ENCODE measurements around the gene KBTBD7.

The KBTBD7 gene

DNA sequence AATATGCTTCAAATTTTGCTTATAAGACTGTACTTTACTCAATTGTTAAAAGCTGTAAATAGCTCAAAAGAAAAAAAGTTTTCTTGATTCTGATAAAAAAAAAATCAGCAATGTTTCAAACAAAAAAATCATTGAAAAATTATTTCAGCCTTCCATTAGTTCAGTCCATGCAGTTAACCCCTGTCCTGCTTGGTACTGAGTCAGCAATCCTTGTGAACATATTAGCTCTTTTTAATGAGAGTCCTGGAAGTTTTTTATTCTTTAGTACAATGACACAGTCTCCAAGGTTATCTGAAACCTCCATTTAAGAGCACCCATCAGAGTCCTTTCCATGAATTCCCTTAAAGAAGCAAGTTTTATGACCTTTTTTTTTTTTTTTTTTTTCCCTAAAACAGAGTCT lies 40.3 kb downstream of the KBTBD7 start:
- Histone ChIP-seq H3K9me3 (ENCODE audit: control insufficient read depth, insufficient read depth, low read length) (peaks cover 24% of the 10 kb centered on the region; the same call in 1 of the 2 replicates), H3K4me1 (ENCODE audit: control insufficient read depth, low read length) (no peaks in the 10 kb centered on the region), H3K4me3 (ENCODE audit: low read length) (no peak overlapping the region), H3K27ac (ENCODE audit: low read depth, low read length) (no peak overlapping the region), H3K4me2 (ENCODE audit: low read length) (no peak overlapping the region), H3F3A (ENCODE audit: control insufficient read depth, insufficient read depth) (no peaks in the 10 kb centered on the region), H3K79me2 (ENCODE audit: control insufficient read depth, low read length) (no peaks in the 10 kb centered on the region), H3K9me2 (replicated peaks; ENCODE audit: control insufficient read depth, low read length) (no peaks in the 10 kb centered on the region), H3K27me3 (ENCODE audit: control insufficient read depth, low read length) (no peaks in the 10 kb centered on the region), H4K20me1 (ENCODE audit: control insufficient read depth, insufficient read depth, low read depth, low read length) (no peaks in the 10 kb centered on the region), H3K36me3 (ENCODE audit: control insufficient read depth, low read length) (no peaks in the 10 kb centered on the region)
- TF ChIP-seq EZH2phosphoT487 (IDR thresholded peaks at IDR 0.05; ENCODE audit: borderline replicate concordance, low read length) = no peak
- TF ChIP-seq, protein P1, sequence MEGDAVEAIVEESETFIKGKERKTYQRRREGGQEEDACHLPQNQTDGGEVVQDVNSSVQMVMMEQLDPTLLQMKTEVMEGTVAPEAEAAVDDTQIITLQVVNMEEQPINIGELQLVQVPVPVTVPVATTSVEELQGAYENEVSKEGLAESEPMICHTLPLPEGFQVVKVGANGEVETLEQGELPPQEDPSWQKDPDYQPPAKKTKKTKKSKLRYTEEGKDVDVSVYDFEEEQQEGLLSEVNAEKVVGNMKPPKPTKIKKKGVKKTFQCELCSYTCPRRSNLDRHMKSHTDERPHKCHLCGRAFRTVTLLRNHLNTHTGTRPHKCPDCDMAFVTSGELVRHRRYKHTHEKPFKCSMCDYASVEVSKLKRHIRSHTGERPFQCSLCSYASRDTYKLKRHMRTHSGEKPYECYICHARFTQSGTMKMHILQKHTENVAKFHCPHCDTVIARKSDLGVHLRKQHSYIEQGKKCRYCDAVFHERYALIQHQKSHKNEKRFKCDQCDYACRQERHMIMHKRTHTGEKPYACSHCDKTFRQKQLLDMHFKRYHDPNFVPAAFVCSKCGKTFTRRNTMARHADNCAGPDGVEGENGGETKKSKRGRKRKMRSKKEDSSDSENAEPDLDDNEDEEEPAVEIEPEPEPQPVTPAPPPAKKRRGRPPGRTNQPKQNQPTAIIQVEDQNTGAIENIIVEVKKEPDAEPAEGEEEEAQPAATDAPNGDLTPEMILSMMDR (IDR thresholded peaks at IDR 0.05; ENCODE audit: low read depth, low read length, poor library complexity, severe bottlenecking) = no peak

DNA sequence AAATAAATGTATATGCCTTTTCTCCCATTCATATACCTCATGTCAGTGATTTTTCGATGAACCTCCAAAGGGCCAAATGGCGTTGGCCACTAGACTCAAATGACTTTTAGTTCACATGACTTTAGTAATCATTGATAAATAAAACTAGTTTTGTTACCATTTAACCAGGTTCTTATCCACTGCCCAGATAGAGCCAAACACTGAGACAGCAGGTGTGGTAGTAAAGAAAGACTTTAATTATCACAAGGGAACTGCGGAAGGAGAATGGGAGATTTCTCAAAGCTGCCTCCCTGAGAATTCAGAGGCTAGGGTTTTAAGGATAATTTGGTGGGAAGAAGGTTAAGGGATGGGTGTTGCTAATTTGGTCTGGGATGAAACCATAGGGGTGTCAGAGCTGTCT lies 42.4 kb downstream of the KBTBD7 start:
- Histone ChIP-seq H4K20me1 (ENCODE audit: control insufficient read depth, insufficient read depth, low read depth, low read length) (no peaks in the 10 kb centered on the region), H3K27me3 (ENCODE audit: control insufficient read depth, low read length) (no peaks in the 10 kb centered on the region), H3K4me2 (ENCODE audit: low read length) (no peak overlapping the region), H3K9me2 (replicated peaks; ENCODE audit: control insufficient read depth, low read length) (no peaks in the 10 kb centered on the region), H3K4me1 (ENCODE audit: control insufficient read depth, low read length) (no peaks in the 10 kb centered on the region), H3K27ac (ENCODE audit: low read depth, low read length) (no peak overlapping the region), H3K36me3 (ENCODE audit: control insufficient read depth, low read length) (no peaks in the 10 kb centered on the region), H3K4me3 (ENCODE audit: low read length) (no peak overlapping the region), H3K9me3 (ENCODE audit: control insufficient read depth, insufficient read depth, low read length) (peaks cover 38% of the 10 kb centered on the region), H3F3A (ENCODE audit: control insufficient read depth, insufficient read depth) (no peaks in the 10 kb centered on the region), H3K79me2 (ENCODE audit: control insufficient read depth, low read length) (no peaks in the 10 kb centered on the region)
- no peak for TF ChIP-seq EZH2phosphoT487 (IDR thresholded peaks at IDR 0.05; ENCODE audit: borderline replicate concordance, low read length)
- TF ChIP-seq, protein P1 (IDR thresholded peaks at IDR 0.05; ENCODE audit: low read depth, low read length, poor library complexity, severe bottlenecking) = no peak

DNA sequence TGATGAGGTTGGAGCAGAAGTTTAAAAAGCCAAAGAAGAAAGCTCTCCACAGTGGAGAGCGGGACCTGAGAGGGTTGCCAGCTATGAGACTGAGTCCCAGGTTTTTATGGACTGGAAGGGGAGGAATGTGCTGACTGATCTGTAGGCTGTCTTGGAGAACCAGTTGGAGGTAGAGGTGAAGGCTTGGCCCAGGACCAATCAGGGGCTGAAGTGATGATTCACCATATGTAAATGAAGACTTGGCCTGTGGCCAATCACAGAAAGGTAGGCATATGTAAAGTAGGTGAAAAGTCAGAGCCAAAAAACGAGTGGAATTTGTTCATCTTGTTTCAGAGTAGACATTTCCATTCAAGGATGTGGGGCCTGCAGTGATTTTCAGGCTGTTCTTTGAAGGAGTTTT lies 44.3 kb downstream of the KBTBD7 start:
- H3K36me3 ChIP-seq (ENCODE audit: control insufficient read depth, low read length) = no peaks in the 10 kb centered on the region
- peaks cover 40% of the 10 kb centered on the region for H3K9me3 ChIP-seq (ENCODE audit: control insufficient read depth, insufficient read depth, low read length)

More for the DNA sequence above, 44.3 kb downstream of the KBTBD7 start:
- no peaks in the 10 kb centered on the region for H3K27me3 ChIP-seq (ENCODE audit: control insufficient read depth, low read length)
- no peak overlapping the region for H3K4me3 ChIP-seq (ENCODE audit: low read length)
- TF ChIP-seq, protein P1 (IDR thresholded peaks at IDR 0.05; ENCODE audit: low read depth, low read length, poor library complexity, severe bottlenecking) = no peak
- no peak for TF ChIP-seq EZH2phosphoT487 (IDR thresholded peaks at IDR 0.05; ENCODE audit: borderline replicate concordance, low read length)
- H4K20me1 ChIP-seq (ENCODE audit: control insufficient read depth, insufficient read depth, low read depth, low read length) = no peaks in the 10 kb centered on the region
- H3K4me1 ChIP-seq (ENCODE audit: control insufficient read depth, low read length) = no peaks in the 10 kb centered on the region
- H3F3A ChIP-seq (ENCODE audit: control insufficient read depth, insufficient read depth) = no peaks in the 10 kb centered on the region
- H3K4me2 ChIP-seq (ENCODE audit: low read length) = no peak overlapping the region
- H3K79me2 ChIP-seq (ENCODE audit: control insufficient read depth, low read length) = no peaks in the 10 kb centered on the region
- H3K27ac ChIP-seq (ENCODE audit: low read depth, low read length) = no peak overlapping the region
- H3K9me2 ChIP-seq (replicated peaks; ENCODE audit: control insufficient read depth, low read length) = no peaks in the 10 kb centered on the region
